Islet precursor cell (in vitro differentiated cells): ENCODE results near the gene SELENOF.

Source experiments
- DNase-seq: peaks from one replicate; pipeline ENCODE4 v3.0.0-alpha.2; 2018

SELENOF gene

GRCh38 chr1:86913896-86914600 is at the start of gene SELENOF:
Gene SELENOF, minus strand, starts transcription at chr1:86914126. Its CDS starts 15 bp downstream, at chr1:86914111.
- DNase-seq: peak; percentile 99

- no peak for DNase-seq
Observed at GRCh38 chr1:86960548-86960947, 46.6 kb upstream of the SELENOF start.

GRCh38 chr1:86957221-86957620 is 43.3 kb upstream of the SELENOF start:
- no peak for DNase-seq

GRCh38 chr1:86956221-86956620 is 42.3 kb upstream of the SELENOF start:
- DNase-seq: no peak

GRCh38 chr1:86955678-86956077 is 41.8 kb upstream of the SELENOF start:
- DNase-seq: no peak

- no peak for DNase-seq
Observed at GRCh38 chr1:86953167-86953566, 39.2 kb upstream of the SELENOF start.

GRCh38 chr1:86951430-86951829 is 37.5 kb upstream of the SELENOF start:
- DNase-seq: no peak

GRCh38 chr1:86950712-86951419 is 36.9 kb upstream of the SELENOF start:
- no peak for DNase-seq

GRCh38 chr1:86948212-86948611 is 34.3 kb upstream of the SELENOF start:
- DNase-seq: no peak

- DNase-seq: no peak
Observed at GRCh38 chr1:86942743-86943142, 28.8 kb upstream of the SELENOF start.

- no peak for DNase-seq
Observed at GRCh38 chr1:86942042-86942441, 28.1 kb upstream of the SELENOF start.

- no peak for DNase-seq
Observed at GRCh38 chr1:86940599-86940998, 26.7 kb upstream of the SELENOF start.

GRCh38 chr1:86939406-86939805 is 25.5 kb upstream of the SELENOF start:
- DNase-seq: no peak

- no peak for DNase-seq
Observed at GRCh38 chr1:86938855-86939254, 24.9 kb upstream of the SELENOF start.

GRCh38 chr1:86938450-86938849 is 24.5 kb upstream of the SELENOF start:
- DNase-seq: no peak

GRCh38 chr1:86933562-86934377 is 19.8 kb upstream of the SELENOF start:
- no peak for DNase-seq

- no peak for DNase-seq
Observed at GRCh38 chr1:86933051-86933450, 19.1 kb upstream of the SELENOF start.

GRCh38 chr1:86928819-86929218 is 14.9 kb upstream of the SELENOF start:
- no peak for DNase-seq

GRCh38 chr1:86926883-86927282 is 13.0 kb upstream of the SELENOF start:
- no peak for DNase-seq

- no peak for DNase-seq
Observed at GRCh38 chr1:86925742-86926141, 11.8 kb upstream of the SELENOF start.

- DNase-seq: no peak
Observed at GRCh38 chr1:86924324-86924960, 10.5 kb upstream of the SELENOF start.

- no peak for DNase-seq
Observed at GRCh38 chr1:86922445-86922844, 8.5 kb upstream of the SELENOF start.

- DNase-seq: no peak
Observed at GRCh38 chr1:86916752-86917151, 2.8 kb upstream of the SELENOF start.
